ENCODE results near the gene TUBB4A.

Gene TUBB4A

DNA sequence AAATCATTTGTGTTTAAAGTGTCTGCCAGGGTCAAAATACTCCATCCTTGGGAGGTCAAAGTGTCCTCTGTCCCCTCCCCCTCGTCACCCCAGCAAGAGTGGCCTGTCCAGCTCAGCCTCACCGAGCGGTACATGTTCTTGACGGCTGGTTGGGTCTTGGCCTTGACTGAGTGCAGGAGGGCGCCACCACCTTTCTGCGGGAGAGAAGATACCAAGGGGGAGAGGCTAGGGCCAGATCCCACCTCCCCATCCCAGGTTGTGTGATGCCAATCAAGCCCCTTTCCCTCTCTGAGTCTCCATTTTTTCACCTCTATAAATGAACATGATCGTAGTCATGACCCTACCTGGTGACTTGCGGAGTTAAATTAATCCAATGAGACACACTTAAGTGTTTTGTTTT is 31.9 kb downstream of the TUBB4A start:
- no peak for DNase-seq (ENCODE audit: low read depth, low spot score)

GRCh38 chr19:6467384-6467783 is 34.7 kb downstream of the TUBB4A start:
- no peak for DNase-seq (ENCODE audit: low read depth, low spot score)

DNA sequence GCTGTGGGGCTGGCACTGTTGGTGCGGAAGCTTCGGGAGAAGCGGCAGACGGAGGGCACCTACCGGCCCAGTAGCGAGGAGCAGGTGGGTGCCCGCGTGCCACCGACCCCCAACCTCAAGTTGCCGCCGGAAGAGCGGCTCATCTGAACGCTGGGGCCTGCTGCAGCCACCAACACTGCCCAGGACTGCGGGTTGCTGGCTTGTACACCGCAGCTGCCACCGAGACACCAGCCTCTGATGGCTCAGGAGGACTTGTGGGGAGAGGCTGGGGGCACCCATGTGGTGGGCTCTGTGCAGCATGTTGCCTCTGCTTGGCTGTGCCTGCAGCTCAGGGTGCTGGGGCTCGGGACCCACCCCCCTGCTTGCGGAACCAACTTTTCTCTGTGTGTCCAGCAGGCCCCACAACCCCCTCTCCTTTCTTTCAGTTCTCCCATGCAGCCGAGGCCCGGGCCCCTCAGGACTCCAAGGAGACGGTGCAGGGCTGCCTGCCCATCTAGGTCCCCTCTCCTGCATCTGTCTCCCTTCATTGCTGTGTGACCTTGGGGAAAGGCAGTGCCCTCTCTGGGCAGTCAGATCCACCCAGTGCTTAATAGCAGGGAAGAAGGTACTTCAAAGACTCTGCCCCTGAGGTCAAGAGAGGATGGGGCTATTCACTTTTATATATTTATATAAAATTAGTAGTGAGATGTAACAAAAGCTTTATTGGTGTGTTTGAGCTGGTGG is 35.4 kb downstream of the TUBB4A start:
- DNase-seq (ENCODE audit: low read depth, low spot score) = no peak

GRCh38 chr19:6465663-6466062 is 36.4 kb downstream of the TUBB4A start:
- no peak for DNase-seq (ENCODE audit: low read depth, low spot score)

DNA sequence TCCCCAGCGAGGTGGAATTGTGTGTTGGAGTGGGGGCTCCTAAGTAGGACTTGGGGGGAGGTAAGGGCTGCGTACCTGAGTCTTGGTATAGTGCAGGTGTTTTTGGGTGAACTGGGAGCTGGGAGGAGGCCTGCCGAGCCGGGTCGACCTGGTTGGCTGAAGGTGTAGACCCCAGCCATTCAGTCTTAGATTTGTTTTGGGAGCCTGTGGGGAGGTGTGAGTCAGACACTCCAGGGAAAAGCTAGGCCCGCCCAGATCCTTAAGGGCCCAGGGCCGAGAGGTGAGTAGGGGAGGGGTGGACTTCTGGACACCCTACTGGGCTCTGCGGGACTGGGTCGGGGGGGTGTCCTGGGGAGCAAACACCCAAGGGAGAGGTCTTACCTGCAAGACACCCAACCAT is 37.1 kb downstream of the TUBB4A start:
- DNase-seq (ENCODE audit: low read depth, low spot score) = no peak

- no peak for DNase-seq (ENCODE audit: low read depth, low spot score)
Observed at GRCh38 chr19:6464070-6464873, 37.8 kb downstream of the TUBB4A start, which contains the start of gene CRB3. TSS of gene CRB3 (plus strand) at chr19:6464271. CDS start at chr19:6464702, 431 bp downstream.

GRCh38 chr19:6460099-6460884 is 41.8 kb downstream of the TUBB4A start:
- peak; percentile 95 for DNase-seq (ENCODE audit: low read depth, low spot score)

DNA sequence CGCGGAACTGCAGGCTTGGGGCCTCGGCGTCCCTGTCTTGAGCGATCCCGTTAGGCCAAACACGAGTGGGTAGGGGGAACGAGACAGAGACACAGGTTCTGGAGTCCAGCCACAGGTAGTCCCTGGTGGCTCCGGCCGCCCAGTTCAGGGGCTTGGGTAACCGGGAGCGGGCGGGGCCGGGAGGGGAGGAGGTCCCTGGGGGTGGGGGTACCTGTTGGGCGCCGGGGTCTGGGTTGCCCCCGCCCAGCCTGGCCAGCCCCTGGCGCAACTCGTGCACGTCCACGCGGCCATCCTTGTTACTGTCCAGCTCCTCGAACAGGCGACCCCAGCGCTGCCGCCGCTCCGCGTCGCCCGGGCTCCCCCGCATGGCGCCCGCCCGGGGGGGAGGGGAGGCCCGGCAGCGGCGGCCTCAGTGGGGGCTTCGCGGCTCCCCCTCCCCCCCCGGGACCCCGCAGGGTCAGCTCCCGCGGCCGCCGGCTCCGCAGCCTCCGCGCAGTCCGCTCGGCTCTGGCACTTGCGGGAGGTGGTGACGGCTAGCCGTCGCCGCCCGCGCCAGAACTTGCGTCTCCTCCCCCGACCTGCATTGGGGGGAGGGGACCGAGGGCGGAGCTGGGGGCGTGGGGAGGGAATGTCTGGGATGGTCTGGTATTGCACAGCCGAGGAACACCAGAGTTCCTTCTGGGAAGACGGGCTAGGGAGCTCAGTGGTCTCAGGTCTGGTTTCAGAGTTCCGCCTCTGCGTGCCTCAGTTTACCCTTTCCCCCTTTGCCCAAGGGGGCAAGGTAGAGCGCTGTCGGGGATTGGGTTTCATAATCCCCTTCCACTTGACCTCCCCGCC is 42.6 kb downstream of the TUBB4A start, which contains the start of gene SLC25A23:
Gene SLC25A23 (minus strand): TSS at position 531 of the 837 bp plus-strand sequence. CDS start 164 bp downstream, at position 367.
- DNase-seq (ENCODE audit: low read depth, low spot score) = no peak

DNA sequence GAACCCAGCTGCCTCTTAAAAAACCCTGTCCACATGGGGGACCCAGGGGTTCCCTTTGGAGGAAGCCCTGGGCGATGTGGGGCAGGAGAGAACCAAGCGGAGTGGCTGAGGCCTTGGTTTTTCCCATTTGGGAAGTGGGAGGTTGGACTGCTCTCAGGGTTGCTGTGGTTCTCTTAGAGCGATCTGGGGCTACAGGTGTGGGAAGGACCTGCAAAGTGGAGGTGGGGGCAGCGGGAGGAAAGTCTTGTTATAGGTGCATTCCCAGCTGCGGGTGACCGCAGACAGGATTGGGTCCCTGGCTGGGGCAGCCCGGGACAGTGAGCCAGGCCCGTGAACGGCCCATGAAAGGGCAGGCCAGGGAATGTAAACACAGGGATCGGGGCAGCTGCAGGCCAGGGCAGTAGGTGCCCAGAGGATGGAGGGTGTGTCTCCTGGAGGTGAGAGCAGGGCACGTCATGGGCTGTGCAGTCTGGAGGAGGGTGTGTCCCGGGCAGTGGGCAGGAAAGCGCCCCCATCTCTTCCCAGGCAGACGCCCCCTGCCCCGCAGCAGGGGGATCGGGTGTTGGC is 43.3 kb downstream of the TUBB4A start:
- DNase-seq (ENCODE audit: low read depth, low spot score) = no peak

DNA sequence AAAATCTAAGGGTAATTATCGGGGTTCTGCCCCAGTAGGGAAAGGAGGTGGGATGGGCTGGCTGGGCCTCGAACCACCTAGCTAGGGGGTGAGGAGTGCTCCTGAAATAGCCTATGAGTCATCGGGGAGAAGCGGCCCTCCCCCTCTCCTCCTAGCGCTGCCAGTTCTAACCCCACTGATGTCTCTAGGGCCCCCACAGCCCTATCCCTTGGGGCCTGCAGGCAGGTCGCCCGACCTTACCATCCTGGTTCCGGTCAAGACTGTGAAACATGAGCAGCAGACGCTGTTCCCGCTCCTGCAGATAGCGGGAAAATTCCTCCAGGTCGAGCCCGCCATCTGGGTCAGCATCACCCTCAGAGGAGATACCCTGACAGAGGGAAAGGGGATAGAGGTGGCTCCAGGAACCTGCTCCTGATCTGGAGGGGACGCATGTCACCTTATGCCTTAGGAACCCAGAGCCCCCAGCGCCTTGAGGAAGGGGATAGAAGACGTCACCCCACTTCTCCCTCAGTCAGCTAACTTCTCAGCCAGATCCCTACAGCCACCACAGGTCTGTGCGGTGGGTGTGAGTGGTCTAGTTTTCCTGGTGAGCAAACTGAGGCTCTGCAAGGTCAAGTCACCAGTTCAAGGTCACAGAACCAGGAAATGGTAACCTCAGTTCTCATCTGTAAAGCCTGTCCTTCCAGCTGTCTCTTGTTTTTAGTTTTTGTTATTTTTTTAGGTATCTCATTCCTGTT is 44.0 kb downstream of the TUBB4A start:
- no peak for DNase-seq (ENCODE audit: low read depth, low spot score)

GRCh38 chr19:6455924-6456323 is 46.2 kb downstream of the TUBB4A start:
- no peak for DNase-seq (ENCODE audit: low read depth, low spot score)

- no peak for DNase-seq (ENCODE audit: low read depth, low spot score)
Observed at GRCh38 chr19:6453951-6454565, 48.1 kb downstream of the TUBB4A start.

DNA sequence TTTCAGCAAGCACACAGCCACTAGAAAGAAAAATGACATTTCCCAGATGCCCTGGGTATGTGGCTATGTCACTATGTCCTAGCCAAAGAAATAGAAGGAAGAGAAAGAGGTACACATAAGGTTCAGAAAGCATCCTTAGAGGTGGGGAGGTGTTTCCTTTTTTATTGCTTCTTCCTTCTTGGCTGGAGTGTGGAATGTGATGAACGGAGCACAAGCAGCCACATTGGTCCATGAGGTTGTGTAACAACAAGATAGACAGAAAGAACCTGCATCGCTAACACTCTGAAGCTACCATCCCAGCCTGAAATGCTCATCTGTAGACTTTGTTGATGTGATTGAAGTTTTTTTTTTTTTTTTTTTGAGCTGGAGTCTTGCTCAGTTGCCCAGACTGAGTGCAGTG is 49.2 kb downstream of the TUBB4A start:
- DNase-seq (ENCODE audit: low read depth, low spot score) = no peak

- no peak for DNase-seq (ENCODE audit: low read depth, low spot score)
Observed at GRCh38 chr19:6452223-6452614, 49.9 kb downstream of the TUBB4A start.

DNA sequence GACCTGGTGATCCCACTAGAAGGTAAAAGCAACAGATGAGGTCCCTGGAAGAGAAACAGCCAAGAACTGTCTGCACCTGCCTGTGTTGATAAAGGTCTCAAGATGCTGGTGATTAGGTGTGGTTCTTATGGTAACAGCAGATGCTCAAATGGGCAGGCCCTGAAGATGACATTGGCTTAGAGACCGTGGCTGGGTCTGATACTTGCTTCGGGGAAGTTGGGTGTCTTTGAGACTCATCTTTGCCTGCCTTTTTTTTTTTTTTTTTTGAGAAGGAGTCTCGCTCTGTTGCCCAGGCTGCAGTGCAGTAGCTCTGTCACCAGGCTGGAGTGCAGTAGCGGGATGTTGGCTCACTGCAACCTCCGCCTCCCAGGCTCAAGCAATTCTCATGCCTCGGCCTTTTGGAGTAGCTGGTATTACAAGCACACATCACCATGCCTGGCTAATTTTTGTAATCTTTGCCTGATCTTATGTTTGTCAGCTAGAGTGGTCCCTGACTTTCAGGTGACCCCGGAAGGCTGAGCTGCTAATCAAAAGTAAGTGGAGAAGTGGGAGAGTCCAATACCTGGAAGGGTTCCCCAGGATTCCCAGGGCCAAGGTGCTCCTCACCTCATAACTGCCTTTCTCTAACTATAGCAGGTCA is 50.4 kb downstream of the TUBB4A start:
- DNase-seq (ENCODE audit: low read depth, low spot score) = no peak

DNA sequence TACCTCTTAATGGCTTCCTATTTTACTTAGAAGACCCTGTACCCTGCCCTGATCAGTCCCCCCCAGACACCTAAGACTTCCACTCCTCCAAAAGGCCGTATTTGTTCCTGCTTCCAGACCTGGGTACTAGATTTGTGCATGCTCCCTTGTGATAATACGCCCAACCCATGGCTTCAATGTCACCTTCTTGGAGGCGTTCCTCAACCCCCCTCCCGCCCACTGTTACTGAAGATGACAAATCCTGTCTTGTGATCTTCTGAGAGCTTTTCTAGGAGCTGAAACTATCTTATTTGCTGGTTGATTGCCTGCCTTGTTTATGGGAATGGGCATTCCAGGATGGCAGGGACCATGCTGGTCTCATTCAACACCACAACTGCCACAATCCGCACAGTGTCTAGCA is 51.9 kb downstream of the TUBB4A start:
- DNase-seq (ENCODE audit: low read depth, low spot score) = no peak

DNA sequence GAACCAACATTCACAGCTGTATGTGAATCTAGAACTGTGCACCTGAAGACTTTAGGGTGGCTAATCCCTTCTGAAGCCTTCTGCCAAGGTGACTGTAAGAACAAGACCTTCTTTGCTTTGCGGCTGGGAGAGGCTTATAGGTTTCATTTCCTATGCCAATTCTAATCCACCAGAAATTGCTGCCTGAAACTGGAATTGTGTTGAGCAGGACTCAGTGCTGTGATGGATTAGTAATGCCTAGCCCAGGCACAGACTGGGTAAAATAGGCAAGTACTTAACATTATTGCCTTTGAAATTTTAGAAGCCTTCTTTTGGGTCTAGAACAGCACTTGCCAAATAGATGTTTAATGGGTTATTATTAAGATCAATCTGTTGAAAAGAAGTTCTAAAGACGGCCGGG is 54.1 kb downstream of the TUBB4A start:
- DNase-seq (ENCODE audit: low read depth, low spot score) = no peak

DNA sequence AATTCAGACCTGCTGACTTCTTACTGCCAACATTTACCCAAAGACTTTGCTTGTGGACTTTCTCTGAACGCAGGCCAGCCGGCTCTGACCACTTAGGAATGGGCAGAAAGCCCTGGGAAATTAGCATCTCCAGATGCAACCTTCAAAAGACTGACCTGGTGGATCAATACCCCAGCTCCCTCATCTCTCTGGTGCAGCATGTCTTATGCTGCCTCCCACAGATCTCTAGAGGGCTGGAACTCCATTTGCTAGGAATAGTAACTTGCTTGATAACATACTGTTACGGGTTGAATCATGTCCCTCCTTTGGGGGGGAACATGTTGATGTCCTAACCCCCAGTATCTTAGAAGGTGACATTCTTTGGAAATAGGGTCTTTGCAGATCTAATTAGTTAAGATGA is 55.7 kb downstream of the TUBB4A start:
- no peak for DNase-seq (ENCODE audit: low read depth, low spot score)
